CD14-positive monocyte (primary cell): ENCODE data around the gene GMEB1. TPM values are rescaled to one million over a fixed set of nuclear protein-coding genes. Genes with fewer than 3 reads are reported as not detected.

Experiments
- DNase-seq, 3 donors: peaks; one replicate each; pipeline ENCODE4 v3.0.0-alpha.2; 2011 to 2022
- H2AFZ ChIP-seq: 2 replicates; pipeline ENCODE4 v1.6.0; 2012; ENCODE audit warnings: mild to moderate bottlenecking, low read depth, low read length, inconsistent platforms; ENCODE audit not compliant: insufficient read depth, poor library complexity, severe bottlenecking
- H3K27ac ChIP-seq, 2 donors: 1 replicate in 1 of 2; 2 replicates in 1 of 2; pipeline ENCODE4 v1.5.1; 2012 to 2013; ENCODE audit warnings: low read length in 2 of 2, control low read depth in 1 of 2, inconsistent platforms in 1 of 2, low read depth in 1 of 2, mild to moderate bottlenecking in 1 of 2
- H3K27me3 ChIP-seq, 2 donors: one replicate each; pipeline versions ENCODE4 v1.6.0 to v1.6.1; 2011 to 2013; ENCODE audit warnings: low read length in 2 of 2; ENCODE audit not compliant: control insufficient read depth in 2 of 2, insufficient read depth in 2 of 2
- H3K36me3 ChIP-seq, 2 donors: replicated peaks in 1 of 2; 1 replicate in 1 of 2; 2 replicates in 1 of 2; pipeline versions ENCODE4 v1.5.1 to v1.6.1; 2012 to 2013; ENCODE audit warnings: low read length in 2 of 2, control low read depth in 1 of 2, inconsistent platforms in 1 of 2, mild to moderate bottlenecking in 1 of 2; ENCODE audit not compliant: insufficient read depth in 2 of 2, control insufficient read depth in 1 of 2
- H3K4me1 ChIP-seq, 2 donors: 1 replicate in 1 of 2; 2 replicates in 1 of 2; pipeline versions ENCODE4 v1.5.1 to v1.6.1; 2012 to 2013; ENCODE audit warnings: low read length in 2 of 2, control low read depth in 1 of 2, inconsistent platforms in 1 of 2, mild to moderate bottlenecking in 1 of 2, moderate library complexity in 1 of 2; ENCODE audit not compliant: insufficient read depth in 2 of 2, control insufficient read depth in 1 of 2
- H3K4me2 ChIP-seq: replicated peaks from 2 replicates; pipeline ENCODE3; 2012; ENCODE audit warnings: low read length, moderate library complexity, mild to moderate bottlenecking; ENCODE audit not compliant: poor library complexity, severe bottlenecking; ENCODE audit errors: extremely low read depth
- H3K4me3 ChIP-seq, 3 experiments: fragments of 200-600 bp in 1 of 3; sonication (generic) in 1 of 3; replicated peaks in 1 of 3; 1 replicate in 2 of 3; 2 replicates in 1 of 3; pipeline ENCODE4 v1.5.1; 2011 to 2013; ENCODE audit warnings: low read length in 3 of 3, mild to moderate bottlenecking in 3 of 3, control low read depth in 2 of 3, low read depth in 2 of 3, inconsistent platforms in 1 of 3, moderate library complexity in 1 of 3
- H3K79me2 ChIP-seq: 2 replicates; pipeline ENCODE4 v1.6.0; 2012; ENCODE audit warnings: mild to moderate bottlenecking, control low read depth, inconsistent platforms, low read length, moderate library complexity; ENCODE audit not compliant: insufficient read depth
- H3K9ac ChIP-seq: 2 replicates; pipeline ENCODE4 v1.6.0; 2017; ENCODE audit warnings: low read length, mild to moderate bottlenecking; ENCODE audit not compliant: insufficient read depth, poor library complexity, severe bottlenecking
- H3K9me3 ChIP-seq, 2 donors: replicated peaks in 1 of 2; 1 replicate in 1 of 2; 2 replicates in 1 of 2; pipeline versions ENCODE4 v1.5.1 to v1.6.1; 2012 to 2013; ENCODE audit warnings: low read length in 2 of 2, control low read depth in 1 of 2; ENCODE audit not compliant: control insufficient read depth in 1 of 2, insufficient read depth in 1 of 2
- H4K20me1 ChIP-seq: 2 replicates; pipeline ENCODE4 v1.6.0; 2012; ENCODE audit warnings: mild to moderate bottlenecking, low read length, control low read depth, moderate library complexity; ENCODE audit not compliant: insufficient read depth
- H3K27ac Mint-ChIP-seq, 7 donors: one replicate each; pipeline ENCODE4 v1.8.0; 2020; ENCODE audit warnings: mild to moderate bottlenecking in 7 of 7, mixed read lengths in 7 of 7, moderate library complexity in 6 of 7, inconsistent platforms in 2 of 7
- H3K27me3 Mint-ChIP-seq, 3 donors: one replicate each; pipeline ENCODE4 v1.8.0; 2021 to 2022; ENCODE audit warnings: low read depth in 3 of 3, mild to moderate bottlenecking in 3 of 3, mixed read lengths in 3 of 3, moderate library complexity in 3 of 3, inconsistent platforms in 1 of 3
- H3K36me3 Mint-ChIP-seq, 2 donors: one replicate each; pipeline ENCODE4 v1.8.0; 2020; ENCODE audit warnings: mixed read lengths in 2 of 2, inconsistent platforms in 1 of 2, mild to moderate bottlenecking in 1 of 2
- H3K4me1 Mint-ChIP-seq: one replicate; pipeline ENCODE4 v1.8.0; 2020; ENCODE audit warnings: mild to moderate bottlenecking, mixed read lengths
- H3K4me3 Mint-ChIP-seq, 2 donors: one replicate each; pipeline ENCODE4 v1.8.0; 2020; ENCODE audit warnings: mild to moderate bottlenecking in 2 of 2, mixed read lengths in 2 of 2, moderate library complexity in 1 of 2
- H3K9me3 Mint-ChIP-seq, 7 donors: one replicate each; pipeline ENCODE4 v1.8.0; 2020 to 2022; ENCODE audit warnings: mixed read lengths in 7 of 7, mild to moderate bottlenecking in 6 of 7, moderate library complexity in 6 of 7, inconsistent platforms in 2 of 7
- WGBS: methylation state at CpG from one replicate; pipeline ENCODE4 v1.1.5; 2013; ENCODE audit warnings: missing lambda C conversion rate; ENCODE audit not compliant: insufficient coverage; 5-methylcytosine and 5-hydroxymethylcytosine counted together
- intact Hi-C, 2 donors: fragments of 100-400 bp; cut with micrococcal nuclease; formaldehyde crosslinking; loops; one replicate each; pipeline versions ENCODE4 v1.15.0 to v1.15.1; 2023
- polyA plus RNA-seq, 3 donors: library from polyadenylated mRNA; depleted of rRNA in 1 of 3; unstranded in 2 of 3; stranded (reverse) in 1 of 3; fragments of 300-500 nt in 2 of 3; fragments of >200 nt in 1 of 3; fragmentation: Illumina TruSeq in 2 of 3; gene quantifications; 1 replicate in 2 of 3; 2 replicates in 1 of 3; pipeline ENCODE4 v1.2.3, GENCODE V29; 2012 to 2021
- TF ChIP-seq, protein P1 (sequence below): fragments of 200-600 bp; IDR thresholded peaks from one replicate; pipeline ENCODE4 v1.8.0; 2022; ENCODE audit warnings: antibody characterized with exemption, mild to moderate bottlenecking

The GMEB1 gene
- polyA plus RNA-seq, 3 donors = 8.1 to 16.0 (median 9.7) TPM

DNA sequence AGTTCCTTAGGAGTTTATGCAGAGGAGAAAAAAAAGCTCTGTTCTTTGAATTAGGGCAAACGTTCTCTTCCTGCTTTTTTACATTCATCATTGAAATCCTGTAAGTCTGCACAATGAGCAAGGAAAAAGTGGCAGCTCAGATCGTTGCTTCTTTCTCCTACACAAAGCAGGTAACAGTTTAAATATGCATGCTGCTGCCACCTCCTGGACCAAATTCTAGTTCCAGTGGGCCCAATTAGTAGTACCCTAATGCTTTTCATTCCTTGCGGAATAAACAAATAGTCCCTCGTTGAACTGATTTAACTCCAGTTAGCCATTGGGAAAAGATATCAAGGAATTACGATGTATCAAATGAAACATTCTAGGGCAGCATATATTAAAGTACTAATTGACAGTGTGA lies 88.3 kb downstream of the GMEB1 start:
- peaks cover 0 to 9% of the 10 kb centered on the region in 2 donors for H3K4me1 ChIP-seq

DNA sequence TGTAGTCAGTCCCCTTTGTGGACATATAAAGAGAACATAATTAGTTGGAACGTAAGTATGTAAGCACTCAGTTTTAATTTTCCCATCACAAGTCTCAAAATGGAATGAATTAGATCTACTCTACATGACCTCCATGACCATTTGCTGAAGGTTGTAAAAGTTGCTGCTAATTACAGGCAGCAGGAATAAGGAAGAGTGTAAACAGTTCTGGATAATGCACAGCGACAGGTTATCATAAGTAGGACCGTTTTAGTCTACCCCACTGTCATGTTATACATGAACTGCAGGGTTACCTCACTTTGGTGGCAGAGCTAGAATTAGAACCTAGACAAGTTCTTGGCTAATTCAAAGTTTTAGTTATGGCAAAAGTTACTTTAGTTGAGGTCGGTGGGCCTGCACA lies 89.8 kb downstream of the GMEB1 start:
- Mint-ChIP-seq H3K36me3 (peaks cover 22 to 41% of the 10 kb centered on the region in 2 donors), H3K27me3 (no peaks in the 10 kb centered on the region), H3K9me3 (no peaks in the 10 kb centered on the region), H3K27ac (peak overlapping the region in 1 of 7 donors; percentile 11), H3K4me3 (no peak overlapping the region), H3K4me1 (peaks cover 6% of the 10 kb centered on the region)
- H3K27ac ChIP-seq = peak overlapping the region in 1 of 2 donors; percentile 10
- H3K9me3 ChIP-seq = no peaks in the 10 kb centered on the region
- no peak overlapping the region for H3K4me3 ChIP-seq
- no peak overlapping the region for H3K4me2 ChIP-seq
- H3K9ac ChIP-seq = no peak overlapping the region
- peaks cover 99% of the 10 kb centered on the region for H3K79me2 ChIP-seq
- TF ChIP-seq, protein P1, sequence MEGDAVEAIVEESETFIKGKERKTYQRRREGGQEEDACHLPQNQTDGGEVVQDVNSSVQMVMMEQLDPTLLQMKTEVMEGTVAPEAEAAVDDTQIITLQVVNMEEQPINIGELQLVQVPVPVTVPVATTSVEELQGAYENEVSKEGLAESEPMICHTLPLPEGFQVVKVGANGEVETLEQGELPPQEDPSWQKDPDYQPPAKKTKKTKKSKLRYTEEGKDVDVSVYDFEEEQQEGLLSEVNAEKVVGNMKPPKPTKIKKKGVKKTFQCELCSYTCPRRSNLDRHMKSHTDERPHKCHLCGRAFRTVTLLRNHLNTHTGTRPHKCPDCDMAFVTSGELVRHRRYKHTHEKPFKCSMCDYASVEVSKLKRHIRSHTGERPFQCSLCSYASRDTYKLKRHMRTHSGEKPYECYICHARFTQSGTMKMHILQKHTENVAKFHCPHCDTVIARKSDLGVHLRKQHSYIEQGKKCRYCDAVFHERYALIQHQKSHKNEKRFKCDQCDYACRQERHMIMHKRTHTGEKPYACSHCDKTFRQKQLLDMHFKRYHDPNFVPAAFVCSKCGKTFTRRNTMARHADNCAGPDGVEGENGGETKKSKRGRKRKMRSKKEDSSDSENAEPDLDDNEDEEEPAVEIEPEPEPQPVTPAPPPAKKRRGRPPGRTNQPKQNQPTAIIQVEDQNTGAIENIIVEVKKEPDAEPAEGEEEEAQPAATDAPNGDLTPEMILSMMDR = no peak
- peaks cover 100% of the 10 kb centered on the region for H4K20me1 ChIP-seq
- no CpG with 5 or more reads among the region's 4 CpGs for WGBS
- intact Hi-C loops = no loop called here
- H2AFZ ChIP-seq = no peak overlapping the region
- DNase-seq = no peak
- no peaks in the 10 kb centered on the region for H3K27me3 ChIP-seq
- peaks cover 0 to 9% of the 10 kb centered on the region in 2 donors for H3K4me1 ChIP-seq
- H3K36me3 ChIP-seq = peaks cover 27 to 71% of the 10 kb centered on the region in 2 donors

More for the DNA sequence above, 88.3 kb downstream of the GMEB1 start:
- no peak overlapping the region for H2AFZ ChIP-seq
- peaks cover 30 to 82% of the 10 kb centered on the region in 2 donors for H3K36me3 ChIP-seq
- peaks cover 100% of the 10 kb centered on the region for H3K79me2 ChIP-seq
- Mint-ChIP-seq H3K4me3 (no peak overlapping the region), H3K27me3 (peaks cover 0 to 2% (median 0%) of the 10 kb centered on the region in 3 donors), H3K27ac (peak overlapping the region in 1 of 7 donors; percentile 33), H3K36me3 (peaks cover 20 to 39% of the 10 kb centered on the region in 2 donors), H3K4me1 (peaks cover 9% of the 10 kb centered on the region), H3K9me3 (no peaks in the 10 kb centered on the region)
- H3K4me3 ChIP-seq = no peak overlapping the region
- peaks cover 100% of the 10 kb centered on the region for H4K20me1 ChIP-seq
- H3K9me3 ChIP-seq = no peaks in the 10 kb centered on the region
- TF ChIP-seq, protein P1 = no peak
- WGBS = 50% methylated on average over 2 of the region's 5 CpGs
- intact Hi-C loops = no loop called here
- DNase-seq = no peak
- no peak overlapping the region for H3K4me2 ChIP-seq
- no peak overlapping the region for H3K9ac ChIP-seq
- H3K27ac ChIP-seq = no peak overlapping the region
- no peaks in the 10 kb centered on the region for H3K27me3 ChIP-seq
